Measurements from ENCODE around the gene DOCK4.

The DOCK4 gene

DNA sequence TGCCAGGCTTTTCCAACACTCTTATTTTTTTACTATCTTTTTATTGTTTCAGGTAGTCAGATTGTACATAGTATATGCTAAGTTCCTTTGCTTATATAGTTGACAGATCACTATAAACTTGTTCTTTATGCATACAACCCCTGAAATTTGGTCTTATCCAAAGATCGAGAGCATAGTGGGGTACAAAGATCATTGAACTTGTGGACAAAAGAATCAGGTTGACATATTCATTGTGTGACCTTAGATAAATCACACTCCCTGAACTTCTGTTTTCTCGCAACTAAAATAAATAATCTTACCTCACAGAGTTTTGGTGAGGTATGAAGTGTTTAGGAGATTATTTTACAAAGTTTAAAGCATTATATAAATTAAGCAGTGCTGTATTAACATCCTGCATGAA, 22.4 kb upstream of the DOCK4 start:
- ATAC-seq (ENCODE audit: low read depth) (no peak), DNase-seq (ENCODE audit: low spot score) (no peak)
- no peak overlapping the region for H3K27ac ChIP-seq (ENCODE audit: poor library complexity, severe bottlenecking)
- no peaks in the 10 kb centered on the region for H3K9me3 ChIP-seq (ENCODE audit: severe bottlenecking)
- H3K27me3 ChIP-seq (ENCODE audit: insufficient read depth, poor library complexity, severe bottlenecking) = no peaks in the 10 kb centered on the region
- H3K4me3 ChIP-seq (ENCODE audit: severe bottlenecking) = no peak overlapping the region
- no peaks in the 10 kb centered on the region for H3K36me3 ChIP-seq (ENCODE audit: low read depth)
- TF ChIP-seq, protein P1, sequence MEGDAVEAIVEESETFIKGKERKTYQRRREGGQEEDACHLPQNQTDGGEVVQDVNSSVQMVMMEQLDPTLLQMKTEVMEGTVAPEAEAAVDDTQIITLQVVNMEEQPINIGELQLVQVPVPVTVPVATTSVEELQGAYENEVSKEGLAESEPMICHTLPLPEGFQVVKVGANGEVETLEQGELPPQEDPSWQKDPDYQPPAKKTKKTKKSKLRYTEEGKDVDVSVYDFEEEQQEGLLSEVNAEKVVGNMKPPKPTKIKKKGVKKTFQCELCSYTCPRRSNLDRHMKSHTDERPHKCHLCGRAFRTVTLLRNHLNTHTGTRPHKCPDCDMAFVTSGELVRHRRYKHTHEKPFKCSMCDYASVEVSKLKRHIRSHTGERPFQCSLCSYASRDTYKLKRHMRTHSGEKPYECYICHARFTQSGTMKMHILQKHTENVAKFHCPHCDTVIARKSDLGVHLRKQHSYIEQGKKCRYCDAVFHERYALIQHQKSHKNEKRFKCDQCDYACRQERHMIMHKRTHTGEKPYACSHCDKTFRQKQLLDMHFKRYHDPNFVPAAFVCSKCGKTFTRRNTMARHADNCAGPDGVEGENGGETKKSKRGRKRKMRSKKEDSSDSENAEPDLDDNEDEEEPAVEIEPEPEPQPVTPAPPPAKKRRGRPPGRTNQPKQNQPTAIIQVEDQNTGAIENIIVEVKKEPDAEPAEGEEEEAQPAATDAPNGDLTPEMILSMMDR (IDR thresholded peaks at IDR 0.05; ENCODE audit: poor library complexity, severe bottlenecking) = no peak
- no peaks in the 10 kb centered on the region for H3K4me1 ChIP-seq (ENCODE audit: insufficient read depth, poor library complexity, severe bottlenecking)

DNA sequence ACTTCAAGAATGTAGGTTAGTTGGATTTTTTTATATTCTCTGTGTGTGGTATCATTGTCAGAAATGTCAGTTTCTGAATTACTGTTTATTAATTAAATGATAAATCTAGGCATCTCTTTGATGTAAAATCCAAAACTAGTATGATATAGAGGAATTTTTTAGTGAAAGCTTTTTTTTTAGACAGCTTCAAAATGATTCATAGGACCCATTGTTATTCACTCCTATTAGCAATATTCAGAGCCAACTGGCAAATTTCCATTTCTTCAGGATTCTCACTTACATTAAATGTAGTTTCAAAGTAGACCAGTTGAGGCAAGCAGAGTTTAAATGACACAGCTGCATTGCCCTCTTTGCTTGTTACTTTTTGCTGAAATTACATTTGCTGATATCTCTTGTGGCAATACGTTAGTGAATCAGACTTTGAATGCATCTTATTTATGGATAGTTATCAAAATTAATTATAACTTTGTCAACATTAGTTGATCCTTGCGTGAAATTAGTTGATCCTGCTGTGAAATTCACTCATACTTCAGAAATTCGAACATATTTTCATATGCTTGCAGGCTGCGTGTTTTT, 20.6 kb upstream of the DOCK4 start:
- DNase-seq (ENCODE audit: low spot score) (no peak), ATAC-seq (ENCODE audit: low read depth) (peak; percentile 61; the same call in 2 of the 3 replicates)
- Histone ChIP-seq H3K36me3 (ENCODE audit: low read depth) (no peaks in the 10 kb centered on the region), H3K4me3 (ENCODE audit: severe bottlenecking) (no peak overlapping the region), H3K4me1 (ENCODE audit: insufficient read depth, poor library complexity, severe bottlenecking) (no peaks in the 10 kb centered on the region), H3K9me3 (ENCODE audit: severe bottlenecking) (no peaks in the 10 kb centered on the region), H3K27ac (ENCODE audit: poor library complexity, severe bottlenecking) (no peak overlapping the region), H3K27me3 (ENCODE audit: insufficient read depth, poor library complexity, severe bottlenecking) (no peaks in the 10 kb centered on the region)
- TF ChIP-seq, protein P1 (IDR thresholded peaks at IDR 0.05; ENCODE audit: poor library complexity, severe bottlenecking) = no peak

DNA sequence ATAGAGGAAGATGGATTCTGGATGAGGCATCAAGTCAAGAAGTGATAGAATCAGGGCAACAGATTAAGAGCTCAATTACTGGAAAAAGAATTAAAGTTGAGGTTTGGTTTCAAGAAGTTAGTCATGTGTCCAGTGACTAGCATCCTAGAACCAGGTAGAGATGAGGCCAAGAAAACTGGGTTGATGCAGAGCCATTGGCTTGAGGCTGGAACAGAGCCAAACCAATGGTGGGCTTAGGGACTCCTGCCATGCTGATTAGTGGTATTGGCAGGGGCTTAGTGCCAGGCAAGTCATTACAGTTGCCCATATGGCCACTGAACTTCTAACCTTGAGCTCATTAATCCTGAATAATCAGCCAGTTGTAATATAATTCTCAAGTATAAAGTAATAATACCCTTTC, 18.8 kb upstream of the DOCK4 start:
- Histone ChIP-seq H3K9me3 (ENCODE audit: severe bottlenecking) (no peaks in the 10 kb centered on the region), H3K27me3 (ENCODE audit: insufficient read depth, poor library complexity, severe bottlenecking) (no peaks in the 10 kb centered on the region), H3K4me3 (ENCODE audit: severe bottlenecking) (no peak overlapping the region), H3K36me3 (ENCODE audit: low read depth) (no peaks in the 10 kb centered on the region), H3K4me1 (ENCODE audit: insufficient read depth, poor library complexity, severe bottlenecking) (no peaks in the 10 kb centered on the region), H3K27ac (ENCODE audit: poor library complexity, severe bottlenecking) (no peak overlapping the region)
- ATAC-seq (ENCODE audit: low read depth) = no peak
- TF ChIP-seq, protein P1 (IDR thresholded peaks at IDR 0.05; ENCODE audit: poor library complexity, severe bottlenecking) = no peak
- no peak for DNase-seq (ENCODE audit: low spot score)

DNA sequence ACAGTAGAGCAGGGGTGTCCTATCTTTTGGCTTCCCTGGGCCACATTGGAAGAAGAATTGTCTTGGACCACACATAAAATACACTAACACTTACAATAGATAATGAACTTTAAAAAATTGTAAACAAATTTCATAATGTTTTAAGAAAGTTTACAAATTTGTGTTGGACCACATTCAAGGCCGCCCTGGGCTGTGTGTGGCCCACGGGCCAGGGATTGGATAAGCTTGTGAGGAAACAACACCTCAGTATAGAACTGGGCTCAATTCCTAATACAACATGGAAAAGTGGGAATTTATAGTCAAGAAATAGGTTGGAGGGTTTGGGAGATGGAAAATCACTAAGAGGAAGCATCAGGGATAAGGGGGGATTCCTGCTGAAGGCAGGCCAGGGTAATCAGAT, 18.0 kb upstream of the DOCK4 start:
- H3K4me3 ChIP-seq (ENCODE audit: severe bottlenecking) = no peak overlapping the region
- no peaks in the 10 kb centered on the region for H3K9me3 ChIP-seq (ENCODE audit: severe bottlenecking)
- no peaks in the 10 kb centered on the region for H3K27me3 ChIP-seq (ENCODE audit: insufficient read depth, poor library complexity, severe bottlenecking)
- no peaks in the 10 kb centered on the region for H3K4me1 ChIP-seq (ENCODE audit: insufficient read depth, poor library complexity, severe bottlenecking)
- H3K27ac ChIP-seq (ENCODE audit: poor library complexity, severe bottlenecking) = no peak overlapping the region
- DNase-seq (ENCODE audit: low spot score) (no peak), ATAC-seq (ENCODE audit: low read depth) (no peak)
- TF ChIP-seq, protein P1 (IDR thresholded peaks at IDR 0.05; ENCODE audit: poor library complexity, severe bottlenecking) = no peak
- H3K36me3 ChIP-seq (ENCODE audit: low read depth) = no peaks in the 10 kb centered on the region

DNA sequence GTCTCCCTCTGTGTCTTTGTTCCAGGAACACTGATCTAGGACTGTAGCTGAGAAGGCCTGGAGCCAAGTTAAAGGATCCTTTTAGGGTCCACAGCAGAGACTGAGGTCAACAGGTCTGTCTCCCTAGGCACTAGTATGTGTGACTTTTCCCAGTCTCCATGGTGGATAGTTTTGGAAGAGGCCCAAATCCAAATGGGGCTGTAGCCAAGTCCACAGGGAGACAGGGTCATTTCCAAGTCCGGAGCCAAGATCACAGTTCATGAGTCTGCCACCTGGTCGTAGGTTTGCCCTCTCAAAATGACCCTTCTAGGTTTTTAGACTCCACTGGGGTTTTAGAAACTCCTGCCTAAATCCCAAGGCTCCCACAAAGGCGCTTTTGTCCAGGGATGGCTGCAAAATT, 17.1 kb upstream of the DOCK4 start:
- no peak for ATAC-seq (ENCODE audit: low read depth)

More for the DNA sequence above, 17.1 kb upstream of the DOCK4 start:
- H3K4me3 ChIP-seq (ENCODE audit: severe bottlenecking) = no peak overlapping the region
- no peaks in the 10 kb centered on the region for H3K27me3 ChIP-seq (ENCODE audit: insufficient read depth, poor library complexity, severe bottlenecking)
- TF ChIP-seq, protein P1 (IDR thresholded peaks at IDR 0.05; ENCODE audit: poor library complexity, severe bottlenecking) = no peak
- no peaks in the 10 kb centered on the region for H3K9me3 ChIP-seq (ENCODE audit: severe bottlenecking)
- no peak overlapping the region for H3K27ac ChIP-seq (ENCODE audit: poor library complexity, severe bottlenecking)
- no peak for DNase-seq (ENCODE audit: low spot score)
- no peaks in the 10 kb centered on the region for H3K4me1 ChIP-seq (ENCODE audit: insufficient read depth, poor library complexity, severe bottlenecking)
- H3K36me3 ChIP-seq (ENCODE audit: low read depth) = no peaks in the 10 kb centered on the region

All from RWPE2 (cell line).